ENCODE data around the gene TBC1D25. TPM values are rescaled to one million over a fixed set of nuclear protein-coding genes. Genes with fewer than 3 reads are reported as not detected.

Gene TBC1D25
- total RNA-seq, 1 donor from 2014 or later: 1.5 TPM

DNA sequence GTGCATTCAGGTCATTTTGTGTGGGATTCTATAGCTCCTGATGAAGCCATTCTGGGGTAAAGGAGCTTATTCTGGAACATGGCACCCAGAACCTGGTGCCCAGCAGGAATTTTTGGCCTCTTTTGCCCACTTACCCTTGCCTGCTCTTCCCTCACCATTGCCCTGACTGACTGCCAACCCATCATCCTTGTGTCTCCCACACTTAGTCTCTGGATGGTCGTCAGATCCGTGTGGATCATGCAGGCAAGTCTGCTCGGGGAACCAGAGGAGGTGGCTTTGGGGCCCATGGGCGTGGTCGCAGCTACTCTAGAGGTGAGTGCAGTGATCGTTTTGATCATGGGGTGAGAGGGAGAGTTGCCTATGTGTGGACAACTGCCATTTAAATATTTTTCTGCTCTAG is 36.6 kb downstream of the TBC1D25 start:
- no peaks in the 10 kb centered on the region for H4K20me1 ChIP-seq (ENCODE audit: low read depth)
- H3K27me3 Mint-ChIP-seq (ENCODE audit: insufficient read depth, low read depth): peaks cover 3% of the 10 kb centered on the region
- peaks cover 11% of the 10 kb centered on the region for H3K36me3 ChIP-seq
- H3K27ac ChIP-seq: no peak overlapping the region
- H3K4me1 ChIP-seq: no peaks in the 10 kb centered on the region
- no peak overlapping the region for H2AFZ ChIP-seq (replicated peaks)
- H3K36me3 Mint-ChIP-seq: peaks cover 13% of the 10 kb centered on the region
- peaks cover 35% of the 10 kb centered on the region for H3F3A ChIP-seq (ENCODE audit: low read depth)
- peaks cover 27% of the 10 kb centered on the region for H3K79me2 ChIP-seq (ENCODE audit: low read depth)
- TF ChIP-seq EZH2phosphoT487 (IDR thresholded peaks at IDR 0.05) (no peak), EZH2 (IDR thresholded peaks at IDR 0.05) (no peak)
- TF ChIP-seq, protein P1, sequence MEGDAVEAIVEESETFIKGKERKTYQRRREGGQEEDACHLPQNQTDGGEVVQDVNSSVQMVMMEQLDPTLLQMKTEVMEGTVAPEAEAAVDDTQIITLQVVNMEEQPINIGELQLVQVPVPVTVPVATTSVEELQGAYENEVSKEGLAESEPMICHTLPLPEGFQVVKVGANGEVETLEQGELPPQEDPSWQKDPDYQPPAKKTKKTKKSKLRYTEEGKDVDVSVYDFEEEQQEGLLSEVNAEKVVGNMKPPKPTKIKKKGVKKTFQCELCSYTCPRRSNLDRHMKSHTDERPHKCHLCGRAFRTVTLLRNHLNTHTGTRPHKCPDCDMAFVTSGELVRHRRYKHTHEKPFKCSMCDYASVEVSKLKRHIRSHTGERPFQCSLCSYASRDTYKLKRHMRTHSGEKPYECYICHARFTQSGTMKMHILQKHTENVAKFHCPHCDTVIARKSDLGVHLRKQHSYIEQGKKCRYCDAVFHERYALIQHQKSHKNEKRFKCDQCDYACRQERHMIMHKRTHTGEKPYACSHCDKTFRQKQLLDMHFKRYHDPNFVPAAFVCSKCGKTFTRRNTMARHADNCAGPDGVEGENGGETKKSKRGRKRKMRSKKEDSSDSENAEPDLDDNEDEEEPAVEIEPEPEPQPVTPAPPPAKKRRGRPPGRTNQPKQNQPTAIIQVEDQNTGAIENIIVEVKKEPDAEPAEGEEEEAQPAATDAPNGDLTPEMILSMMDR (IDR thresholded peaks at IDR 0.05): no peak
- H3K4me2 ChIP-seq: peak overlapping the region; percentile 90
- peaks cover 13% of the 10 kb centered on the region for H3K9me3 Mint-ChIP-seq
- no peak overlapping the region for H3K9ac ChIP-seq
- no peaks in the 10 kb centered on the region for H3K9me3 ChIP-seq (ENCODE audit: low read depth)
- no peaks in the 10 kb centered on the region for H3K27me3 ChIP-seq
- no peaks in the 10 kb centered on the region for H3K4me1 Mint-ChIP-seq
- H3K27ac Mint-ChIP-seq: no peak overlapping the region
- H3K4me3 ChIP-seq: no peak overlapping the region
- peak overlapping the region; percentile 24 for H3K4me3 Mint-ChIP-seq
- DNase-seq (ENCODE audit: low spot score): no peak

DNA sequence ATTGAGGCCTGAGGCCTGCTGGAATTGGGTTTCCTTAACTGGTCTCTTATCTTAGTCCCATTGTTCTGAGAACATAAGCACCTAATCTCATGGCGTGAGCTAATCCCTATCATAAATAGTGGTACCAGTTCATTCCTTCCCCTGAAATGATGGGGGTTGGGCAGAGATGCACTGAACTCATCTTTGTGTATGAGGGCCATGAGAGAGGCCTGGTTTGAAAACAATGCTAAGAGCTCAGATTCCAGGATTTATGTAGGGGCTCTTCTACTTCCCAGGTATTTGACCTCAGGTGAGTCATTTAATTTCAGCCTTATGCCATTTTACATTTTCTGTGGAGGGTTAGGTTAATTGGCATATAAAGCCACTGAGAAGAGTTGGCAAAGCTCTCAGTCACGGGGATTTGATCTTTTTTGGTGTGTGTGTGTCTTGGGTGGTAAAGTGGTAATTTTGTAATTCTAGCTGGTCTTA is 39.2 kb downstream of the TBC1D25 start:
- Mint-ChIP-seq H3K9me3 (peaks cover 9% of the 10 kb centered on the region), H3K36me3 (peaks cover 13% of the 10 kb centered on the region), H3K4me3 (no peak overlapping the region), H3K27me3 (ENCODE audit: insufficient read depth, low read depth) (peaks cover 2% of the 10 kb centered on the region), H3K27ac (no peak overlapping the region), H3K4me1 (no peaks in the 10 kb centered on the region)
- H3K4me2 ChIP-seq: no peak overlapping the region
- no peak for DNase-seq (ENCODE audit: low spot score)
- H2AFZ ChIP-seq (replicated peaks): no peak overlapping the region
- no peaks in the 10 kb centered on the region for H3K27me3 ChIP-seq
- H3K36me3 ChIP-seq: peaks cover 11% of the 10 kb centered on the region
- no peak overlapping the region for H3K27ac ChIP-seq
- H3K9me3 ChIP-seq (ENCODE audit: low read depth): no peaks in the 10 kb centered on the region
- no peaks in the 10 kb centered on the region for H3K4me1 ChIP-seq
- H3K9ac ChIP-seq: no peak overlapping the region
- peaks cover 27% of the 10 kb centered on the region for H3K79me2 ChIP-seq (ENCODE audit: low read depth)
- peaks cover 35% of the 10 kb centered on the region for H3F3A ChIP-seq (ENCODE audit: low read depth)
- no peak for TF ChIP-seq EZH2 (IDR thresholded peaks at IDR 0.05)
- TF ChIP-seq EZH2phosphoT487 (IDR thresholded peaks at IDR 0.05): no peak
- TF ChIP-seq, protein P1 (IDR thresholded peaks at IDR 0.05): no peak
- no peak overlapping the region for H3K4me3 ChIP-seq
- H4K20me1 ChIP-seq (ENCODE audit: low read depth): no peaks in the 10 kb centered on the region

DNA sequence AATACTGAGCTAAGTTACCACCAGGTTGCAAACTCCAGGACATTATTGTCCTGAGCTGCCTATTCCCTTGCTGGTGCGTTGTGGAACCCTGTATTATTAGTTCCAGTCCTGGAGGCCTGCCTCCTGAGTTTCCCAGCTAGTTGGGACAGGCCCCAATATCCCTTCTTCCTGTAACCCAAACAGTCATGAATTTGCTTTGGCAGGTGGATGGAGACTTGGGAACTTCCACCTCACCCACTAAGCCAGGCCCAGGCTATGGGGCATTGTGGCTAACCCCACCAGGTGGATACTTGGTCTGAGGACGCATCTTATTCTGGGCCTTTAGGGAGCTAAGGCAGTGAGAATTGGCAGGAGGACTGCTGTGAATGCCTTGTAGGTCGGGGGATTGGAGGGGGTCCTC is 39.7 kb downstream of the TBC1D25 start:
- no peak overlapping the region for H3K4me2 ChIP-seq
- H3K27me3 ChIP-seq: no peaks in the 10 kb centered on the region
- H3K27ac ChIP-seq: no peak overlapping the region
- no peaks in the 10 kb centered on the region for H3K9me3 ChIP-seq (ENCODE audit: low read depth)
- H3K9ac ChIP-seq: no peak overlapping the region
- H3K36me3 ChIP-seq: peaks cover 11% of the 10 kb centered on the region
- peaks cover 13% of the 10 kb centered on the region for H3K36me3 Mint-ChIP-seq
- no peak for TF ChIP-seq EZH2 (IDR thresholded peaks at IDR 0.05)
- TF ChIP-seq, protein P1 (IDR thresholded peaks at IDR 0.05): no peak
- TF ChIP-seq EZH2phosphoT487 (IDR thresholded peaks at IDR 0.05): no peak
- no peak for DNase-seq (ENCODE audit: low spot score)
- peaks cover 35% of the 10 kb centered on the region for H3F3A ChIP-seq (ENCODE audit: low read depth)
- no peaks in the 10 kb centered on the region for H3K4me1 ChIP-seq
- no peaks in the 10 kb centered on the region for H4K20me1 ChIP-seq (ENCODE audit: low read depth)
- no peaks in the 10 kb centered on the region for H3K27me3 Mint-ChIP-seq (ENCODE audit: insufficient read depth, low read depth)
- no peak overlapping the region for H3K4me3 Mint-ChIP-seq
- no peak overlapping the region for H2AFZ ChIP-seq (replicated peaks)
- H3K9me3 Mint-ChIP-seq: peaks cover 8% of the 10 kb centered on the region
- no peak overlapping the region for H3K4me3 ChIP-seq
- H3K79me2 ChIP-seq (ENCODE audit: low read depth): peaks cover 27% of the 10 kb centered on the region
- H3K4me1 Mint-ChIP-seq: no peaks in the 10 kb centered on the region
- no peak overlapping the region for H3K27ac Mint-ChIP-seq

All from neural progenitor cell (in vitro differentiated cells).